HG02938 (cell line): ENCODE measurements around the gene TLR2.

ENCODE experiments used
- ATAC-seq: cut with Tn5 transposase; IDR thresholded peaks from one replicate; pipeline ENCODE4 v1.9.1; 2021; ENCODE audit warnings: mild to moderate bottlenecking, moderate library complexity; ENCODE audit not compliant: unreplicated experiment

Gene TLR2

DNA sequence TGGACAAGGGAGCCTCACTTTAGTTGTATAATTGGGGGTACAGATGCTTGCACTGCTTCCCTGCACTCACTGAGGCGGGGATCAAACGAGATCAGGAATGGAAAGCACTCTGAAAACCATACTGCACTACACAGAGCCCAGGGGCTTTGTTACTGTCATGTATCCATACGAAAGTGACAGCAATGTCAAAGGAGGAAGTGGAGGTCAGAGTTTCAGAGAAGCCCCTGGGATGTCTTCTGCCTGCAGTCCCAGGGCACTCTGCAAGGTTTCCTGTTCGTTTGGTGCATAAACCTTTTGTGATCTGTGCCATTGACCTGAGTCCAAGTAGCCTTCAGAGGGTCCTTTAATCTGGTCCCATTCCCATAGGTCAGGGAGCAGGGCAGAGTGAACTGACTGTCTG lies 44.6 kb downstream of the TLR2 start:
- no peak for ATAC-seq

DNA sequence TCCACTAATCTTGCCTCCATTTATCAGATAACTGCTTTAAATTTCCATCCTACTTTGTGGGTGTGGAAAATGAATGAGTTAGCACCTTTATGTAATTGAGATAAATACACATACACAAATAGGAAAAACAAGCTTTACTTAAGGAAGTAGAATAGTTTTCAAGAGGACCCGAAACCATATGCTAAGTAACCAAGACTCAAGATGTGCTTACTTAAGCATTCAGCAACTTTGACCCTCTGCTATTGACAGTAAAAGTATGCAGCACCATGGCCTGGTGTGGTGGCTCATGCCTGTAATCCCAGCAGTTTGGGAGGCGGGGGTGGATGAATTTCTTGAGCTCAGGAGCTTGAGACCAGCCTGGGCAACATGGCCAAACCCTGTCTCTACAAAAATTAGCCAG lies 45.8 kb downstream of the TLR2 start:
- ATAC-seq: no peak

DNA sequence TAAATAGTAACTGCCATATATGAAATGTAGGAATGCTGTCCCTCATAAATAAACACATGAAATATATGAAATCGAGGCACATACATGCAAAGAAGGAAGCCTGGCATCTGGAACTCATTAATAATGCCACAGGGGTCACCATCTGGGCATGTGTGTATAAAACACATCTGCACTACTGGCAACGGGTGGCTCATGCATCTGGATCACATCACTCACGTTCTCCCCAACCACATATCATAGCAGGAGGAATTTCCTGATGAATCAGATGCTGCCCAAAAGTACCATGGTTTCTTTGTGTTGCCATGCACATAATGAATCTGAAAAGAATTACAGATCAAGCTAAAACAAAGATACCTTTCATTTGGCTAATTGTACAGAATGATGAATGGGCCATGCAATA lies 47.2 kb downstream of the TLR2 start:
- no peak for ATAC-seq

DNA sequence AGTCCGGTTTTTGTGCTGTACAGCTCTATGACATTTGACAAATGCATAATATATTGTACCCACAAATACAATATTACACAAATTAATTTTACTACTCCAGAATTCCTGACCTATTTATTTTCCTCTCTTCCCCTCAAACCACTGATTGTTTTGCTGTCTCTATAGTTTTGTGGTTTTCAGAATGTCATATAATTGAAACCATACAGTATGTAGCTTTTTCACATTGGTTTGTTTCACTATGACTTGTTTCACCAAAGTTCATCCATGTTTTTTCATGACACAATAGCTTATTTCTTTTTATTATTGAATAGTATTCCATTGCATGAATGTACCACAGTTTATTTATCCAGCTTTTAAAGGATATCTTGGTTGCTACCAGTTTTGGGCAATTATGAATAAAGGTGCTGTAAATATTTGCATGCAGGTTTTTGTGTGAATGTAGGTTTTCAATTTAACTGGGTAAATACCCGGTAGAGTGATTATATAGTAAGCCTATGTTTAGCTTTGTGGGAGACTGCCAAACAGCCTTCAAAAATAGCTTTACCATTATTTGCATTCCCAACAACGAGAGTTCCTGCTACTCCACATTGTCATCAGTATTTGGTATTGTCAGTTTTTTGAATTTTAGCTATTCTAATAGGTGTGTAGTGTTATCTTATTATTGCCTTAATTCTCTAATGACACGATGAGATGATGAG lies 49.8 kb downstream of the TLR2 start:
- peak; percentile 85 for ATAC-seq

DNA sequence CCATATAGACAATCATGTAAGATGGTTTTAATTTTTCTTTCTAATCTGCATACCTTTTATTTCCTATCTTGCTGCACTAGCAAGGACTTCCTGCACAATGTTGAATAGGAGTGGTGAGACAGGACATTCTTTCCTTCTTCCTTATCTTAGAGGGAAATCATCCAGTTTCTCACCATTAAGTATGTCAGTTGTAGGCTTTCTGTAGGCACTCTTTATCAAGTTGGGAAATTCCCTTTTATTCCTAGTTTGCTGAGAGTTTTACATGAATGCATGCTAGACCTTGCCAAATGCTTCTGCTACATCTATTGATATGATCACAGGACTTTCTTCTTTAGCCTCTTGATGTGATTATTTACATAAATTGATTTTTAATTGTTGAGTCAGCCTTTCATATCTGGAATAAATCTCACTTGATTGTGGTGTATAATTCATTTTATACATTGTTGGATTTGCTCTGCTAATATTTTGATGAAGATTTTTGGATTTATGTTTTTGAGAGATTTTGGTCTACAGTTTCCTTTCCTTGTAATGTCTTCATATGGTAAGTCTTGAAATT lies 51.9 kb downstream of the TLR2 start:
- ATAC-seq: no peak

DNA sequence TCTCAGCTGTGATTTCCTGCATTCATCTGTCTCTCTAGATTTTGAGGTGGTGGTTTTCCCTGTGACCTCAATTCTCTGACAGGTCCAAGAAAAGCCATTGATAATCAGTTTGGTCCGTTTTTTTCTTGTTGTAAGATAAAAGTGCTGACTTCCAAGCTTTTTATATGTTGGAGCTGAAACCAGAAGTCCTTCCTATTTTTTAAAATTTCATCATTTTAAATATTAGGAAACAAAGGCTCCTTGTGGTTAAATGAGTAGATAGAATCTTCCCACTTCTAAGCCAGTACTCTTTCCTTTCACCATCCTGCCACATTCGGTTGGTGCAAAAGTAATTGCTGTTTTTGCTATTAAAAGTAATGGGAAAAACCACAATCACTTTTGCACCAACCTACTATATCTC lies 57.5 kb downstream of the TLR2 start:
- ATAC-seq: no peak

DNA sequence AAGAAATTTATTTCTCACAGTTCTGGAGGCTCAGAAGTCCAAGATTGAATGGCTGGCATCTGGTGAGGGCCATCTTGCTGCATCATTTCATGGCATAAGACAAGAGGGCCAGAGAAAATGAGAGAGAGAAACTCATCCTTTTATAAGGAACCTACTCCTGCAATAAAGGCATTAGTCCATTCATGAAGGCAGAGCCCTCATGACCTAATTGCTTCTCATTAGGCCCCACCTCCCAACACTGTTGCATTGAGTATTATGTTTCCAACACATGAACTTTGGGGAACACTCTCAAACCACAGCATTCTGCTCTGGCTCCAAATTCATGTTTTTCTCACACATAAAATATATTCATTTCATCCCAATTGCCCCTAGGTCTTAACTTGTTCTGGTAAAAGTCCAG lies 61.6 kb downstream of the TLR2 start:
- ATAC-seq: no peak

DNA sequence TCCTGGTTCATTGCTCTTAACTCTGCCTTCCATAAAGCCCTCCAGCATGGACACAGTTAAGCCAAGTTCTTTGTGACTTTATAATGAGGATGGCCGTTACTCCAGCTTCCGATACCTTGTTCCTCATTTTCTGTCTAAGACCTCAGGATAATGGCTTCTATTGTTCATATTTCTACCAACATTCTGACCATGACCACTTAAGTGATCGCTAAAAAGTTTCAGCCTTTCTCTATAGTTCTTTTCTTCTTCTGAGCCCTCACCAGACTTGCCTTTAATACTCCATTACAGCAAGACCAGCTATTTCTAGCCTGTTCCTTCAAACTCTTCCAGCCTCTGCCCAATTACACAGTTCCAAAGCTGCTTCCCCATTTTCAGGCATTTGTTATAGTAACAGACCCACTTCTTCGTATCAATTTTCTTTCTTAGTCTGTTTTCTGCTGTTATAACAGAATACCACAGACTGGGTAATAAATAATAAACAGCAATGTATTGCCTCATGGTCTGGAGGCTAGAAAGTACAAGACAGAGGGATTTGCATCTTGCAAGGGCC lies 63.4 kb downstream of the TLR2 start:
- ATAC-seq: no peak

DNA sequence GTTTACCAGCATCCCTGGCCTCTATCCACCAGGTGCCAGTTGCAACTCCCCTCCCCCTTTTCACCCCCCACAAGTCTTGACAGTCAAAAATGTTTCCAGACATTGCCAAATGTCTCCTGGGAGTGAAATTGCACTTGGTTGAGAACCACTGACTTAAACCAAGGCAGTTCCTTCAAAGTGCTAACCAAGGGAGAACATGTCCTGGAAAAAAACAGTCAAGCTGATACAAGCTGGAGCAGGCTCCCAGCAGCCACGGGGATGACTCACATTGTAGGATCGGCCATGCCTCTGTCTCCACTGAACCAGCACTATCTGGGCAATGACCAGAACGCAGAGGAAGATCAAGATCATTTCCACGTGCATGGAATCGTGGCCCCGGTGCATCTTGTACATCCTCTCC lies 64.3 kb downstream of the TLR2 start:
- no peak for ATAC-seq

DNA sequence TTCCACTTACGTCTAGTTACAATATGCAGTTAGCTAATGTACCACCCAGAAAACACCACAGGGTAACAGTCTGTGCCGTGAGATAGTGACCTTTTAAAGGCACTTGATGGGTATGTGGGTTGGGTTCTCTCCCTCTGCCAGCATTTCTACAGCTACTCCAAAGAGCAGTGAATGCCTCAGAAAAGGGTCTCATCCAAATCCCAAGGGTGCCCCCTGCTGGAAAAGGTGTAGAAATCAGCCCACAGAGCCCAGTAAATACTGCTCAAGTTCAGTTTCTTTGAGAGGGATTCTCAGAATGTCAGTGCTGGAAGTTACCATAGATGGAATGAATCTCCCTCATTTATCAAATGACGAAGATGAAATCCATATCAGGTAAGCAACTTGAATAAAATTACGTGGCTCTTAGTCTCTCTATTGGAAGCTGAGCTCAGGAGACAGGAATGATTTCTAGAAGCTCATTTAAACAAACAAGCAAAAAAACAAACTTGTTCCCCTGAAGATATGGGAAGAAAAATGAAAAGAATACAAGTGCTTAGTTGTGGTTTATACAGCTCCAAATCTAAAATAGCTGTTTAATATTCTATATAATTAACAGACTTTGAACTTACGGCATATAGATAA lies 66.2 kb downstream of the TLR2 start:
- peak; percentile 87 for ATAC-seq

DNA sequence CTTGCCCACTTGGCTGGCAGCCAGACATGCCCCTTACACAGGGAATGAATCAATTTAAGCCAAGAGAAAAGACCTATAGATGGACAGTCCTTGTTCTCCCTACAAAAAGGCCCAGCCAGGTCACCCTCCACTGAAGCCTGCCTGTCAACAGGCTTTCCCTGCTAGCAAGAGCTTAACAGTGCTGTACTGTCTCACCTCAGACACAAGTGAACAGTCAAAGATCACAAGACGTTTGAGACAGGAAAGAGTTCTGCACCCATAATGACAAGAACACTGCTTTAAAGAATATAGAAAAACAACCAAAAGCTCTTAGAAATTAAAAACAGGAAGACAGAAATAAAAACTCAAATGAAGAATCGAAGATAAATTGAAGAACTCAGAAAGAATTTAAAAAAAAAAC lies 71.1 kb downstream of the TLR2 start:
- ATAC-seq: no peak
